SK-N-SH (cell line): ENCODE measurements around the gene NPHS1. TPM values are rescaled to one million over a fixed set of nuclear protein-coding genes. Genes with fewer than 3 reads are reported as not detected.

ENCODE experiments used
- CTCF ChIA-PET: fragments of 300-600, 350-600 bp; formaldehyde crosslinking; extraction: SDS; loops from one replicate; lab custom pipeline; 2021; lab: Yijun Ruan, JAX
- POLR2A ChIA-PET: fragments of 350-600 bp; sonication (Branson Sonifier 250); formaldehyde crosslinking; extraction: SDS; loops from one replicate; lab custom pipeline; 2020; ENCODE audit warnings: antibody characterized with exemption, inconsistent platforms; lab: Yijun Ruan, JAX
- DNase-seq: peaks from one replicate; pipeline ENCODE4 v3.0.0; 2012
- H2AFZ ChIP-seq: fragments of 200-600 bp; sonication (generic); 2 replicates; pipeline ENCODE4 v1.8.1; 2016; ENCODE audit warnings: antibody characterized with exemption, mild to moderate bottlenecking, low read depth
- H3F3A ChIP-seq: fragments of 200-600 bp; sonication (generic); replicated peaks from 2 replicates; pipeline ENCODE3; 2016; ENCODE audit warnings: antibody characterized with exemption, mild to moderate bottlenecking; ENCODE audit not compliant: insufficient read depth
- H3K27ac ChIP-seq, 2 experiments: fragments of 200-500 bp in 1 of 2; fragments of 200-600 bp in 1 of 2; sonication (Bioruptor generic) in 1 of 2; sonication (generic), shearing (Covaris generic) in 1 of 2; 2 replicates each; pipeline versions ENCODE4 v1.5.1 to v1.6.1; 2014 to 2016; ENCODE audit warnings: low read depth in 2 of 2, inconsistent platforms in 1 of 2, low read length in 1 of 2, mild to moderate bottlenecking in 1 of 2, mixed read lengths in 1 of 2
- H3K27me3 ChIP-seq: fragments of 200-600 bp; sonication (generic), shearing (Covaris generic); 2 replicates; pipeline ENCODE4 v1.6.1; 2016; ENCODE audit warnings: mixed run types; ENCODE audit not compliant: insufficient read depth
- H3K36me3 ChIP-seq, 2 experiments: fragments of 200-500 bp in 1 of 2; fragments of 200-600 bp in 1 of 2; sonication (Bioruptor generic) in 1 of 2; sonication (generic) in 1 of 2; replicated peaks in 1 of 2; 2 replicates each; pipeline versions ENCODE3 to v1.5.1; 2014 to 2016; ENCODE audit warnings: low read length in 1 of 2, mild to moderate bottlenecking in 1 of 2; ENCODE audit not compliant: insufficient read depth in 2 of 2, control insufficient read depth in 1 of 2
- H3K4me1 ChIP-seq, 2 experiments: fragments of 200-500 bp in 1 of 2; fragments of 200-600 bp in 1 of 2; sonication (Bioruptor generic) in 1 of 2; sonication (generic), shearing (Covaris generic) in 1 of 2; 2 replicates each; pipeline versions ENCODE4 v1.5.1 to v1.6.1; 2014 to 2016; ENCODE audit warnings: low read depth in 1 of 2, low read length in 1 of 2, mixed run types in 1 of 2; ENCODE audit not compliant: insufficient read depth in 2 of 2, control insufficient read depth in 1 of 2
- H3K4me2 ChIP-seq: fragments of 200-600 bp; sonication (generic), shearing (Covaris generic); 2 replicates; pipeline ENCODE4 v1.6.1; 2017; ENCODE audit warnings: mixed run types
- H3K4me3 ChIP-seq, 2 experiments: fragments of 200-500 bp in 1 of 2; fragments of 200-600 bp in 1 of 2; sonication (Bioruptor generic) in 1 of 2; sonication (generic), shearing (Covaris generic) in 1 of 2; 2 replicates each; pipeline versions ENCODE4 v1.5.1 to v1.8.1; 2014 to 2016; ENCODE audit warnings: low read depth in 2 of 2, inconsistent platforms in 1 of 2, low read length in 1 of 2, mild to moderate bottlenecking in 1 of 2, mixed read lengths in 1 of 2, moderate library complexity in 1 of 2
- H3K79me2 ChIP-seq: fragments of 200-600 bp; sonication (generic); 2 replicates; pipeline ENCODE4 v1.8.1; 2017; ENCODE audit warnings: mild to moderate bottlenecking; ENCODE audit not compliant: insufficient read depth
- H3K9ac ChIP-seq: fragments of 200-600 bp; sonication (generic); 2 replicates; pipeline ENCODE4 v1.6.1; 2017; ENCODE audit warnings: mixed run types
- H3K9me2 ChIP-seq: fragments of 200-600 bp; sonication (generic); 2 replicates; pipeline ENCODE4 v1.6.1; 2017; ENCODE audit warnings: mixed run types
- H3K9me3 ChIP-seq: fragments of 200-600 bp; sonication (generic); 2 replicates; pipeline ENCODE4 v1.6.1; 2017; ENCODE audit warnings: mixed run types, mild to moderate bottlenecking, moderate library complexity
- H4K20me1 ChIP-seq: fragments of 200-600 bp; sonication (generic); 2 replicates; pipeline ENCODE4 v1.6.1; 2017; ENCODE audit warnings: mild to moderate bottlenecking, mixed run types; ENCODE audit not compliant: insufficient read depth
- CHD2 ChIP-seq: fragments of 150-350 bp; IDR thresholded peaks from 2 replicates; pipeline ENCODE4 v1.6.1; 2018; ENCODE audit warnings: low read length; ENCODE audit not compliant: partially characterized antibody
- ELF1 ChIP-seq: IDR thresholded peaks from 2 replicates; pipeline ENCODE4 v1.4.0; 2012
- EP300 ChIP-seq, 2 experiments: IDR thresholded peaks; 2 replicates each; pipeline versions ENCODE4 v1.4.0 to v1.6.1; 2012; ENCODE audit warnings: borderline replicate concordance in 1 of 2, low read depth in 1 of 2, low read length in 1 of 2
- EZH2phosphoT487 ChIP-seq: fragments of 200-600 bp; sonication (generic); IDR thresholded peaks from 2 replicates; pipeline ENCODE4 v1.6.1; 2017; ENCODE audit warnings: low read depth, mixed run types, mild to moderate bottlenecking, antibody characterized with exemption, moderate library complexity, borderline replicate concordance
- FOXJ3 ChIP-seq: sonication (generic); formaldehyde crosslinking; IDR thresholded peaks from 2 replicates; pipeline ENCODE4 v1.5.1; 2020; ENCODE audit warnings: mild to moderate bottlenecking, missing genetic modification reagents
- FOXM1 ChIP-seq: IDR thresholded peaks from 2 replicates; pipeline ENCODE4 v1.4.0; 2012; ENCODE audit warnings: low read depth, mild to moderate bottlenecking
- GABPA ChIP-seq: IDR thresholded peaks from 2 replicates; pipeline ENCODE4 v1.4.0; 2012; ENCODE audit warnings: low read depth, mild to moderate bottlenecking
- GATA2 ChIP-seq: sonication (generic); formaldehyde crosslinking; IDR thresholded peaks from 2 replicates; pipeline ENCODE4 v1.5.0; 2020; ENCODE audit warnings: mild to moderate bottlenecking, missing genetic modification reagents
- MEF2A ChIP-seq: IDR thresholded peaks from 2 replicates; pipeline ENCODE4 v1.4.0; 2012; ENCODE audit warnings: low read depth, borderline replicate concordance
- MXI1 ChIP-seq: IDR thresholded peaks from 2 replicates; pipeline ENCODE4 v1.6.1; 2012; ENCODE audit warnings: mild to moderate bottlenecking, low read depth, low read length, improper control_type of control experiment
- NRF1 ChIP-seq: IDR thresholded peaks from 2 replicates; pipeline ENCODE4 v1.6.1; 2012; ENCODE audit warnings: low read depth, mild to moderate bottlenecking, low read length
- POLR2AphosphoS5 ChIP-seq: IDR thresholded peaks from 2 replicates; pipeline ENCODE4 v1.6.1; 2012; ENCODE audit warnings: low read depth, low read length
- RAD21 ChIP-seq: IDR thresholded peaks from 2 replicates; pipeline ENCODE4 v1.6.1; 2012; ENCODE audit warnings: mild to moderate bottlenecking, low read length
- SIN3A ChIP-seq: IDR thresholded peaks from 2 replicates; pipeline ENCODE4 v1.6.1; 2012; ENCODE audit warnings: low read depth, mild to moderate bottlenecking, low read length, moderate library complexity, borderline replicate concordance
- SMC3 ChIP-seq: IDR thresholded peaks from 2 replicates; pipeline ENCODE4 v1.6.1; 2012; ENCODE audit warnings: low read depth, low read length, improper control_type of control experiment
- TCF12 ChIP-seq: IDR thresholded peaks from 2 replicates; pipeline ENCODE4 v1.4.0; 2012
- TEAD4 ChIP-seq: IDR thresholded peaks from 2 replicates; pipeline ENCODE4 v1.4.0; 2012; ENCODE audit warnings: mild to moderate bottlenecking, borderline replicate concordance; ENCODE audit not compliant: insufficient read depth
- WGBS: methylation state at CpG from one replicate; pipeline ENCODE4 v1.1.6; 2017; ENCODE audit warnings: low lambda C conversion rate; 5-methylcytosine and 5-hydroxymethylcytosine counted together
- polyA plus RNA-seq, 3 experiments: library from polyadenylated mRNA; depleted of rRNA; stranded (reverse); fragments of >200 nt; gene quantifications; 2 replicates each; pipeline ENCODE4 v1.2.3, GENCODE V29; 2012
- TF ChIP-seq, protein P1 (sequence below): IDR thresholded peaks from 2 replicates; pipeline ENCODE4; 2012
- TF ChIP-seq, protein P2 (sequence below): IDR thresholded peaks from 2 replicates; pipeline ENCODE4 v1.4.0; 2012; ENCODE audit warnings: low read depth, borderline replicate concordance
- TF ChIP-seq, protein P3 (sequence below): IDR thresholded peaks from 2 replicates; pipeline ENCODE4 v1.4.0; 2012; ENCODE audit warnings: low read depth
- TF ChIP-seq, protein P4 (sequence below): fragments of 150-350 bp; IDR thresholded peaks from 2 replicates; pipeline ENCODE4 v1.6.1; 2017; ENCODE audit warnings: antibody characterized with exemption, low read length, low read depth, borderline replicate concordance

The NPHS1 gene
- polyA plus RNA-seq, 1 of the 3 experiments (the other 2 are of a cell fraction): not detected

DNA sequence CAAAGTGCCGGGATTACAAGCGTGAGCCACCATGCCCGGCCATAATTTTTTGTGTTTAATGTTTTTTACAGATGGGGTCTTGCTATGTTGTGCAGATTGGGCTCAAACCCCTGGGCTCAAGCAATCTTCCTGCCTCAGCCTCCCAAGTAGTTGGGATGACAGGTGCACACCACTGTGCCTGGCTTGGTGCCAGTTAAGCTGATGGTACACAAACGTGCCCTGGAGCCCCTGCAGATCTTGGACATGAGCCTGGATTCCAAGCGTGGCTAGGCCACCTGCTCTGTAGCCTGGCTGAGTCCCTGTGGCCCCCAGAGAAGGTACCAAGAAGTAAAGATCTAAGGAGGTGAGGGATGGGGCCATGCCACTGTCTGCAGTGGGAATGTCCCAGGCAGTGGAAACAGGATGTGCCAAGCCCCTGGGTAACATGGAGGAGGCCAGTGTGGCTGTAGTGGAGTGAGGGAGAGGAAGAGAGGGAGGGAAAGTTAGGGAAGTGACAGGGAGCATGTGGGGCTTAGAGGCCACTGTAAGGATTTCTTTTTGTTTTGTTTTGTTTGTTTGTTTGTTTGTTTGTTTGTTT lies 46.7 kb downstream of the NPHS1 start (continued):
- TF ChIP-seq SIN3A (no peak), RAD21 (no peak), GATA2 (CRISPR knock-in tag) (no peak), EZH2phosphoT487 (no peak), ELF1 (no peak)
- TF ChIP-seq, protein P1, sequence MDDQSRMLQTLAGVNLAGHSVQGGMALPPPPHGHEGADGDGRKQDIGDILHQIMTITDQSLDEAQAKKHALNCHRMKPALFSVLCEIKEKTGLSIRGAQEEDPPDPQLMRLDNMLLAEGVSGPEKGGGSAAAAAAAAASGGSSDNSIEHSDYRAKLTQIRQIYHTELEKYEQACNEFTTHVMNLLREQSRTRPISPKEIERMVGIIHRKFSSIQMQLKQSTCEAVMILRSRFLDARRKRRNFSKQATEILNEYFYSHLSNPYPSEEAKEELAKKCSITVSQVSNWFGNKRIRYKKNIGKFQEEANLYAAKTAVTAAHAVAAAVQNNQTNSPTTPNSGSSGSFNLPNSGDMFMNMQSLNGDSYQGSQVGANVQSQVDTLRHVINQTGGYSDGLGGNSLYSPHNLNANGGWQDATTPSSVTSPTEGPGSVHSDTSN: no peak
- TF ChIP-seq, all 33 proteins: peak for 0

DNA sequence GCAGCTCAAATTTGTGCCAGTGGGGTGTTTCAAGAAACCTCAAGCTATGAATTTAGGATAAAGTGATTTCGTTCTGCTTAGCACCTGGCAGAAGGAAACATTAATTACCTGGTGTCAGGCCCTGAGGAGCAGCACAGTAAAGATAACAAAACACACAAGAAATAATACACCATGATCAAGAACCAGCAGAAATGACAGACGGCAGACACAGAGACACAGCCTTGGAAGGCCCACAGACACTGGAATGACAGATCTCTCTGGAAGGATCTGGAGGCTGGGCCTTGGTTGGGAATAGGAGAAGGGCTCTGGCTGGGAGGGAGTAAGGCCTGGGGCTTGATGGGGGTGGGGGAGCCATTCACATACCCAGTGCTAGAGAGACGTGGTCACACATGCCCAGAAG lies 50.5 kb downstream of the NPHS1 start:
- Histone ChIP-seq H3K4me1 (no peaks in the 10 kb centered on the region), H3K9me3 (no peaks in the 10 kb centered on the region), H3K79me2 (no peaks in the 10 kb centered on the region), H3K27me3 (peaks cover 14% of the 10 kb centered on the region; the same call in 1 of the 2 replicates), H3F3A (no peaks in the 10 kb centered on the region), H2AFZ (no peak overlapping the region), H3K4me2 (no peak overlapping the region), H3K4me3 (no peak overlapping the region), H4K20me1 (no peaks in the 10 kb centered on the region), H3K9ac (no peak overlapping the region), H3K27ac (no peak overlapping the region), H3K36me3 (no peaks in the 10 kb centered on the region), H3K9me2 (no peaks in the 10 kb centered on the region)
- TF ChIP-seq CHD2 (no peak), GABPA (no peak), FOXM1 (no peak), FOXJ3 (CRISPR knock-in tag) (no peak), EZH2phosphoT487 (no peak), MXI1 (no peak), TEAD4 (no peak), TCF12 (no peak), EP300 (IDR thresholded peaks at IDR 0.05; ENCODE audit: borderline replicate concordance in 1 of 2, low read depth in 1 of 2, low read length in 1 of 2) (no peak), GATA2 (CRISPR knock-in tag) (no peak), NRF1 (no peak), MEF2A (no peak), SMC3 (no peak), SIN3A (no peak), POLR2AphosphoS5 (no peak), RAD21 (no peak)
- TF ChIP-seq, protein P2, sequence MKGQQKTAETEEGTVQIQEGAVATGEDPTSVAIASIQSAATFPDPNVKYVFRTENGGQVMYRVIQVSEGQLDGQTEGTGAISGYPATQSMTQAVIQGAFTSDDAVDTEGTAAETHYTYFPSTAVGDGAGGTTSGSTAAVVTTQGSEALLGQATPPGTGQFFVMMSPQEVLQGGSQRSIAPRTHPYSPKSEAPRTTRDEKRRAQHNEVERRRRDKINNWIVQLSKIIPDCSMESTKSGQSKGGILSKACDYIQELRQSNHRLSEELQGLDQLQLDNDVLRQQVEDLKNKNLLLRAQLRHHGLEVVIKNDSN: no peak
- TF ChIP-seq, protein P3, sequence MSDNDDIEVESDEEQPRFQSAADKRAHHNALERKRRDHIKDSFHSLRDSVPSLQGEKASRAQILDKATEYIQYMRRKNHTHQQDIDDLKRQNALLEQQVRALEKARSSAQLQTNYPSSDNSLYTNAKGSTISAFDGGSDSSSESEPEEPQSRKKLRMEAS: no peak
- TF ChIP-seq, protein P4, sequence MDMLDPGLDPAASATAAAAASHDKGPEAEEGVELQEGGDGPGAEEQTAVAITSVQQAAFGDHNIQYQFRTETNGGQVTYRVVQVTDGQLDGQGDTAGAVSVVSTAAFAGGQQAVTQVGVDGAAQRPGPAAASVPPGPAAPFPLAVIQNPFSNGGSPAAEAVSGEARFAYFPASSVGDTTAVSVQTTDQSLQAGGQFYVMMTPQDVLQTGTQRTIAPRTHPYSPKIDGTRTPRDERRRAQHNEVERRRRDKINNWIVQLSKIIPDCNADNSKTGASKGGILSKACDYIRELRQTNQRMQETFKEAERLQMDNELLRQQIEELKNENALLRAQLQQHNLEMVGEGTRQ: no peak
- TF ChIP-seq, protein P1: no peak
- ChIA-PET CTCF (interaction anchor here (0.6 to 1.3 kb wide), 3 partner anchors 10 to 291 kb away, joined by 3 read pairs; no protein-coding TSS in a partner anchor), POLR2A (no interaction called here)
- 10% methylated on average over 3 of the region's 3 CpGs for WGBS
- no peak for DNase-seq
